ENCODE data around the gene RECQL5.

Gene RECQL5

DNA sequence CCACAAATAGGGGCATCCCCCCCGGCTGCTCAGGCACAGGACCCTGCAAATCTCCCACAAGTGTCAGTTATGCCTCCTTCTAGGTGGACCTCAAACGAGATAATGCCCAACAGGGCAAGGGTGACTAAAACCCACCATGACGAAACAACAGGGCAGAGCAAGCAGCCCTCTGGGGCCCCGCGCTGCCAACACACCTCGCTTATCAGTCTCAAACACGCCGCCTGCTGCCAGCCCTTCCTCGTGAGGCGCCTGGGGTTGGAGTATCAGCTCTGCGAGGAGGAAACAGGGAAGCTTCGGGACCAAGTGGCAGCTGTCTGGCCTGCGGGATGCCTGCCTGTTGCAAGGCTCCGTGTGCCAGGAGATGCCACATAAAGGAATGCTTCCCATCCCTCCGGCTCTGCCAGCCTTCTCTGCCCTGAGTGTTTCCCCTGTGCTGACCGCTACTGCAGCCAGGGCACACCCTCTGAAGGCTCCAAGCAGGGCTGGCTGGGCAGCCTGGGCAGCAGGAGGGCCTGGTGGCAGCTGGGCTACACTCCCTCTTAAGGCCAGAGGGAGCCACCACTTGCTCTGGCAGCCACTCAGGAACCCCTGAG is 31.2 kb downstream of the RECQL5 start:
- no peaks in the 10 kb centered on the region for H3K27me3 ChIP-seq (ENCODE audit: control insufficient read depth, insufficient read depth, low read length)
- H3K4me3 ChIP-seq (ENCODE audit: low read length) = no peak overlapping the region
- H3K36me3 ChIP-seq (ENCODE audit: control insufficient read depth, insufficient read depth, low read length) = peaks cover 4% of the 10 kb centered on the region
- no peak overlapping the region for H3K27ac ChIP-seq (ENCODE audit: low read depth, low read length)
- H3K4me1 ChIP-seq (ENCODE audit: control insufficient read depth, insufficient read depth, low read length) = peaks cover 14% of the 10 kb centered on the region
- no peak overlapping the region for H3K9ac ChIP-seq (ENCODE audit: low read length)

DNA sequence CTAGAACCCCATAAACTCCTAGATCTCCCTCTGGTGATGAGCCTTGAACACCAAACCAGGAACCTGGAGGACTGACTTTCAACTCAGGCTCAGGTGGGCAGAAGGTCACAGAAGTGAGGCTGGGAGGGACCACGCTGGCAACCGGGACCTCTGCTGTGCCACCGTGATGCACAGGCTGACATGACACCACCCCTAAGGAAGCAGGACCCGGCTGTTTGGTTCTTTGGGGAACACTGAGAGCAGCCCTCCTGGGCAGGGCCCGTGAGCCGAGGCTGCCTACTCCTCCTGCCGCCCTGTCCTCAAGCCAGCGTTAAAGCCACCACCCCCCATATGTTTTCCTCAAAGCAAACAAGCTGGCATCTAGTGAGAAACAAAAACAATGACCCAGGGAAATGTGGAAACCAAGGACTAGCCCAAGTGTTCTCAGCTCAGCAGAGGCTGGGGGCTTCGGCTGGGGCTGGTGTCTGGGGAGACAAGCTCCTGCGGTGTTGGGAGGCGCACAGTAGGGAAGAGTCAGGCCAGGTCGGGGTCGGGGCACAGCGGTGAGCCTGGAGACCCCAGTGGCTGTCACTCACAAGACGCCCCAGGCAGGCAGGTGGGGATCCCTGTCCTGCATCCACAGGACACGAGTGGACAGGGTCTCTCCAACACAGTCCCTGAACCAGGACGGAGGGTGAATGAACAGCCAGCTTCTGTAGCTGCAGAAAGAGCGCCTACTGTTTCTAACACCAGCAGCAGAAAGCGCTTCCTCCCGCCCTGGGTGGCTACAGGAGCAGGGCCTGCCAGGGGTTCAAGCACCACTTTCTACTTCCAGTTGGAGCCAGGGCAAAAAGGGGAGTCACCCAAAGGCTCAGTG is 32.0 kb downstream of the RECQL5 start:
- Histone ChIP-seq H3K4me1 (ENCODE audit: control insufficient read depth, insufficient read depth, low read length) (peaks cover 14% of the 10 kb centered on the region), H3K27ac (ENCODE audit: low read depth, low read length) (peak overlapping the region; percentile 2), H3K9ac (ENCODE audit: low read length) (peak overlapping the region; percentile 6), H3K4me3 (ENCODE audit: low read length) (peak overlapping the region; percentile 31), H3K36me3 (ENCODE audit: control insufficient read depth, insufficient read depth, low read length) (peaks cover 4% of the 10 kb centered on the region), H3K27me3 (ENCODE audit: control insufficient read depth, insufficient read depth, low read length) (no peaks in the 10 kb centered on the region)

- Histone ChIP-seq H3K36me3 (ENCODE audit: control insufficient read depth, insufficient read depth, low read length) (peaks cover 4% of the 10 kb centered on the region), H3K4me1 (ENCODE audit: control insufficient read depth, insufficient read depth, low read length) (peaks cover 14% of the 10 kb centered on the region), H3K27ac (ENCODE audit: low read depth, low read length) (peak overlapping the region; percentile 83), H3K27me3 (ENCODE audit: control insufficient read depth, insufficient read depth, low read length) (no peaks in the 10 kb centered on the region), H3K4me3 (ENCODE audit: low read length) (peak overlapping the region; percentile 31), H3K9ac (ENCODE audit: low read length) (no peak overlapping the region)
Measured at GRCh38 chr17:75634376-75634740, 32.6 kb downstream of the RECQL5 start.

DNA sequence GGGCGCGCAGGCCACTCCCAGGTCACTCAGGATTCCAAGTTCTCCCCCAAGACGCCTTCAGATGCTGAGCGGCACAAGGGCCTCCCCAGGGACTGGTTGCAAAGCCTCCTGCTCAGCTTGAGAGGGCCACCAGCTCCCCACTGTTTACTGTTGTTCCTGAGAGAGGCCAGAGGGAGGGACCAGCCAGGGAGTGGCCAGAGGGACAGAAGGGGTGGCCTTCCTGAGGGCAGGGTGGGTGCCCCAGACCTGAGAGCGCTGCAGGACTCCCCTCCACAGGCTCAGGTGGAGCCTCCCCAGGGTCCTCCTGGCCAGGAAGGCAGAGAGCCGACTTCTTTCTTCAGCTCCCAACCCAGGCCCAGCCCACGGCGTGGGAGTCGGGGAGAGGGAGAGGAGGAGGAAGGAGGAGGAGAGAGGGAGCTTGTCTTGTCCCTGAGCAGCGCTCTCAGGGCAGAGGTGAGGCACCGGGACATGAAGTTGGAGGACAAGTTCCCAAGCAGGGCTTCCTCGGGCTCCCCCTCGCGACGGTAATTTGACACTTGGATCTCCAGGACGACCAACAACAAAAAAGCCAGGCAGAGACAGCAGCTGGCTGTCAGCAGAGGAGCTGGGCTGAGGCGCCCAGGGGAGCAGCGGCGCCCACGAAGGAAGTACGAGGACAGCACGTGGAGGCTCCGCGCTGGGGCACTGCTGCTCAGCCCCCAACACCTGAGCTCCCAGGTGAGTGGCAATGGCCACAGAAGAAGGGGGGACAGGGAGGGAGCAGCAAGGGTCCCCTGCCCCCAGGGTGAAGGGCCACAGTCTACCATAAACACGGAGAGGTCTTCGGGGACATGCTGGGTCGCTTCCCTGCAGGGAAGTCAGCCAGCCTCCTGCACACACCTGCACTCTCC is 33.2 kb downstream of the RECQL5 start:
- Histone ChIP-seq H3K9ac (ENCODE audit: low read length) (peak overlapping the region; percentile 34), H3K27me3 (ENCODE audit: control insufficient read depth, insufficient read depth, low read length) (no peaks in the 10 kb centered on the region), H3K27ac (ENCODE audit: low read depth, low read length) (peak overlapping the region; percentile 83), H3K4me3 (ENCODE audit: low read length) (peak overlapping the region; percentile 48), H3K36me3 (ENCODE audit: control insufficient read depth, insufficient read depth, low read length) (peaks cover 4% of the 10 kb centered on the region), H3K4me1 (ENCODE audit: control insufficient read depth, insufficient read depth, low read length) (peaks cover 14% of the 10 kb centered on the region)

- H3K27me3 ChIP-seq (ENCODE audit: control insufficient read depth, insufficient read depth, low read length) = no peaks in the 10 kb centered on the region
- peaks cover 4% of the 10 kb centered on the region for H3K36me3 ChIP-seq (ENCODE audit: control insufficient read depth, insufficient read depth, low read length)
- peak within 1 kb of the TSS; percentile 48 for H3K4me3 ChIP-seq (ENCODE audit: low read length)
- peak within 1 kb of the TSS; percentile 34 for H3K9ac ChIP-seq (ENCODE audit: low read length)
- peaks cover 14% of the 10 kb centered on the region for H3K4me1 ChIP-seq (ENCODE audit: control insufficient read depth, insufficient read depth, low read length)
- H3K27ac ChIP-seq (ENCODE audit: low read depth, low read length) = peak within 1 kb of the TSS; percentile 83
Measured at GRCh38 chr17:75632863-75633485, 34.0 kb downstream of the RECQL5 start, which contains the start of gene SMIM5. TSS of gene SMIM5 (plus strand) at chr17:75633434. CDS start at chr17:75640202, 6,768 bp downstream.

GRCh38 chr17:75632428-75632827 is 34.5 kb downstream of the RECQL5 start:
- no peak overlapping the region for H3K4me3 ChIP-seq (ENCODE audit: low read length)
- peaks cover 14% of the 10 kb centered on the region for H3K4me1 ChIP-seq (ENCODE audit: control insufficient read depth, insufficient read depth, low read length)
- peaks cover 4% of the 10 kb centered on the region for H3K36me3 ChIP-seq (ENCODE audit: control insufficient read depth, insufficient read depth, low read length)
- H3K9ac ChIP-seq (ENCODE audit: low read length) = no peak overlapping the region
- no peaks in the 10 kb centered on the region for H3K27me3 ChIP-seq (ENCODE audit: control insufficient read depth, insufficient read depth, low read length)
- H3K27ac ChIP-seq (ENCODE audit: low read depth, low read length) = no peak overlapping the region

- no peak overlapping the region for H3K4me3 ChIP-seq (ENCODE audit: low read length)
- peaks cover 4% of the 10 kb centered on the region for H3K36me3 ChIP-seq (ENCODE audit: control insufficient read depth, insufficient read depth, low read length)
- no peaks in the 10 kb centered on the region for H3K27me3 ChIP-seq (ENCODE audit: control insufficient read depth, insufficient read depth, low read length)
- H3K27ac ChIP-seq (ENCODE audit: low read depth, low read length) = no peak overlapping the region
- H3K9ac ChIP-seq (ENCODE audit: low read length) = no peak overlapping the region
- H3K4me1 ChIP-seq (ENCODE audit: control insufficient read depth, insufficient read depth, low read length) = peaks cover 14% of the 10 kb centered on the region
Measured at GRCh38 chr17:75631353-75631752, 35.6 kb downstream of the RECQL5 start.

DNA sequence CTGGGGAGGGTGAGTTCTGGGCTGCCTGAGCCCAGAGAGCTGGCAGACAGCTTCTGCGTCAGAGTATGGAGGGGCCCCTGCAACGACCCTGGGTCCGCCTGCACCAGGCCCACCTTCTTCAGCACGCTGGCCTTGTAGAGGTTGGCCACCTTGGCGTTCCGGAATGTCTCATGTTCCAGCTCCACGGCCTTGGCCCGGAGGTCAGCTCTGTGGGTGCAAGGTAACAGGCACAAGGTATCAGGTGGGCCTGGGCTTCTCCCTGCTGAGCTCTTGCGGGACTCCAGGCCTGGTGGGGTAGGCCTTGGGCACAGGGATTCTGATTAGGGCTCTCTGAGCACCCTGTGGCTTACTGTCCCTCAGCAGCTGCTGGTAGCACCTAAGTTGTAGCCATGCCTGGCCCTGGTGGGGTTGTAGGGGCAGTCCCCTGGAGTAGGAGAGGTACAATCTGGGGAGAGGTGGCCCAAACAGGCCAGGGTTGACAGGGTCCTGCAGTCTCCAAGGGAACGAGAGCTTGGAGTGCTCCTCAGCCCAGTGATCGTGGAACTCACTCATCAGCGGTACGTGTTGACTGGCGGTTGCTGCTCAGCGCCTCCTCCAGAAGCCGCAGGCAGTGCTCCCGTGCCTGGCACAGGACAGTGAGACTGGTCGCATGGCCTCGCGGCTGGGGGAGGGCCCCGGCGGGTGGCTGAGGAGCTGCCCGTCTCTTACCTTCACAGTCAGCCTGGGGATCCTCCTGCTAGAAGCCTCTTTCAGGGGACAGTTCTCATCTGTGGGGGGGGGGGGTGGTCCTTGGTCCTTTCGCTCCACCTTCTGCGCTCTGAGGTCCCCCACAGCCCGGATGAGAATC is 36.7 kb downstream of the RECQL5 start:
- Histone ChIP-seq H3K4me1 (ENCODE audit: control insufficient read depth, insufficient read depth, low read length) (peaks cover 14% of the 10 kb centered on the region), H3K36me3 (ENCODE audit: control insufficient read depth, insufficient read depth, low read length) (peaks cover 8% of the 10 kb centered on the region)

DNA sequence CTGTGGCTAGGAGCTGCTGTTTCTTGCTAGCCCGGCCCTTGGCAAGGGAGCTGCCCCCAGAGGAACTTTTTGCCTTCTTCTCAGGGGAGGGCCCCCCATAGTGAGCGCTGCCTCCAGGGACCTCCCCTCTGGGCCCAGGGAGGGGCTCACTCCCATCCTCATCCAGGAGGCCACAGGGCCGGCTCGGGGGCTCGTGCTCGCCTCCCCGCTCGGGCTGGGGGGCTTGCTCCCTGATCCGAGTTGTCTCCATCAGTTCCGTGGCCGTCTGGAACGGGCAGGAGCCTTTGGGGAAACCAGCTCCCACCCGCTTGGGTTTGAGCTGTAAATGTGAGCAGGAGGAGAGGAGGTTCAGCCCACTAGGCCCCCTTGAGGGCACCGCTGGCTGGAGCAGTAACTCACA is 37.8 kb downstream of the RECQL5 start:
- H3K27ac ChIP-seq (ENCODE audit: low read depth, low read length) = no peak overlapping the region
- H3K36me3 ChIP-seq (ENCODE audit: control insufficient read depth, insufficient read depth, low read length) = peaks cover 9% of the 10 kb centered on the region

More for the DNA sequence above, 36.7 kb downstream of the RECQL5 start:
- Histone ChIP-seq H3K27me3 (ENCODE audit: control insufficient read depth, insufficient read depth, low read length) (no peaks in the 10 kb centered on the region), H3K4me3 (ENCODE audit: low read length) (no peak overlapping the region), H3K9ac (ENCODE audit: low read length) (no peak overlapping the region), H3K27ac (ENCODE audit: low read depth, low read length) (no peak overlapping the region)

DNA sequence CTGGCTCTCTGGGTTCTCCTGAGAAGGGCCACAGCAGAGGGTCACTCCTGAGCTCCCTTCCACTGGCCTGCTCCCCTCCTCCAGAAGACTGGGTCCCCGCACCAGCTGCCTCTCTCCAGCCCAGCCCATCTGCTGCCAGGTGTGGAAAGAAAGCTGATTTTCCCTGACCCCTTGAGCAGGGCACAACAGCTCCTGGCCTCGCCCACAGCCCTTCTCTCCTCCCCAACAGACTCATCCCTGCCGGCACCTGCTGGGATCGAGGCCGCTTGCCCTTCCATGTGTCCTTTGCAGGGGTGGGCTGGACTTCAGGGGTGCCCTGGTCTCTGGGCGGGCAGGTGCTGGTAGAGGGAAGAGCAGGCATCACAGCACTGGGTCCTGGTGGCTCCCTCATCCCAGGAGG is 38.5 kb downstream of the RECQL5 start:
- no peak overlapping the region for H3K27ac ChIP-seq (ENCODE audit: low read depth, low read length)
- H3K27me3 ChIP-seq (ENCODE audit: control insufficient read depth, insufficient read depth, low read length) = no peaks in the 10 kb centered on the region
- no peak overlapping the region for H3K4me3 ChIP-seq (ENCODE audit: low read length)
- H3K36me3 ChIP-seq (ENCODE audit: control insufficient read depth, insufficient read depth, low read length) = peaks cover 9% of the 10 kb centered on the region
- H3K9ac ChIP-seq (ENCODE audit: low read length) = no peak overlapping the region
- H3K4me1 ChIP-seq (ENCODE audit: control insufficient read depth, insufficient read depth, low read length) = peaks cover 3% of the 10 kb centered on the region

More for the DNA sequence above, 37.8 kb downstream of the RECQL5 start:
- Histone ChIP-seq H3K9ac (ENCODE audit: low read length) (no peak overlapping the region), H3K27me3 (ENCODE audit: control insufficient read depth, insufficient read depth, low read length) (no peaks in the 10 kb centered on the region), H3K4me3 (ENCODE audit: low read length) (no peak overlapping the region), H3K4me1 (ENCODE audit: control insufficient read depth, insufficient read depth, low read length) (peaks cover 9% of the 10 kb centered on the region)

- Histone ChIP-seq H3K27ac (ENCODE audit: low read depth, low read length) (no peak overlapping the region), H3K4me3 (ENCODE audit: low read length) (no peak overlapping the region), H3K9ac (ENCODE audit: low read length) (no peak overlapping the region), H3K4me1 (ENCODE audit: control insufficient read depth, insufficient read depth, low read length) (no peaks in the 10 kb centered on the region), H3K27me3 (ENCODE audit: control insufficient read depth, insufficient read depth, low read length) (no peaks in the 10 kb centered on the region), H3K36me3 (ENCODE audit: control insufficient read depth, insufficient read depth, low read length) (peaks cover 9% of the 10 kb centered on the region)
Measured at GRCh38 chr17:75627094-75627493, 39.9 kb downstream of the RECQL5 start.

Measured in rectal smooth muscle tissue (tissue), 1 donor.